Astrocyte (in vitro differentiated cells and primary cell): Measurements from ENCODE around the gene GLCCI1. TPM values are rescaled to one million over a fixed set of nuclear protein-coding genes. Genes with fewer than 3 reads are reported as not detected.

Experiments
- DNase-seq: peaks from one replicate; pipeline ENCODE4 v3.0.0-alpha.2; 2010; ENCODE audit warnings: low read depth
- FAIRE-seq: peaks from 2 replicates; lab custom pipeline; 2011; peaks lifted over from hg19 to GRCh38; lab: Jason Lieb, UNC
- H2AFZ ChIP-seq: 2 replicates; pipeline ENCODE4 v1.6.0; 2012; ENCODE audit warnings: low read depth, low read length, inconsistent platforms
- H3K27ac ChIP-seq: 2 replicates; pipeline ENCODE4 v1.5.1; 2011; ENCODE audit warnings: low read depth, low read length, inconsistent platforms
- H3K27me3 ChIP-seq: 2 replicates; pipeline ENCODE4 v1.6.0; 2011; ENCODE audit warnings: low read length, inconsistent platforms; ENCODE audit not compliant: insufficient read depth
- H3K36me3 ChIP-seq: 2 replicates; pipeline ENCODE4 v1.5.1; 2011; ENCODE audit warnings: low read length, inconsistent platforms; ENCODE audit not compliant: insufficient read depth
- H3K4me1 ChIP-seq: 2 replicates; pipeline ENCODE4 v1.5.1; 2011; ENCODE audit warnings: low read length, inconsistent platforms; ENCODE audit not compliant: insufficient read depth
- H3K4me2 ChIP-seq: 2 replicates; pipeline ENCODE4 v1.6.0; 2012; ENCODE audit warnings: low read length, inconsistent platforms
- H3K4me3 ChIP-seq: 2 replicates; pipeline ENCODE4 v1.5.1; 2011; ENCODE audit warnings: low read depth, mild to moderate bottlenecking, low read length, inconsistent platforms; ENCODE audit not compliant: insufficient read depth
- H3K79me2 ChIP-seq: 2 replicates; pipeline ENCODE4 v1.6.0; 2012; ENCODE audit warnings: mild to moderate bottlenecking, low read length, inconsistent platforms; ENCODE audit not compliant: insufficient read depth
- H3K9ac ChIP-seq: 2 replicates; pipeline ENCODE4 v1.6.0; 2012; ENCODE audit warnings: mild to moderate bottlenecking, low read length, inconsistent platforms
- H3K9me3 ChIP-seq: 2 replicates; pipeline ENCODE4 v1.5.1; 2012; ENCODE audit warnings: low read depth, mild to moderate bottlenecking, low read length, inconsistent platforms; ENCODE audit not compliant: insufficient read depth
- H4K20me1 ChIP-seq: 2 replicates; pipeline ENCODE4 v1.6.0; 2012; ENCODE audit warnings: low read length, inconsistent platforms; ENCODE audit not compliant: insufficient read depth
- H3K27ac Mint-ChIP-seq: one replicate; pipeline ENCODE4 v1.8.0; 2021; ENCODE audit warnings: mild to moderate bottlenecking, mixed read lengths; ENCODE audit not compliant: unreplicated experiment
- H3K27me3 Mint-ChIP-seq: one replicate; pipeline ENCODE4 v1.8.0; 2021; ENCODE audit warnings: low read depth, mixed read lengths; ENCODE audit not compliant: unreplicated experiment
- H3K36me3 Mint-ChIP-seq: one replicate; pipeline ENCODE4 v1.8.0; 2021; ENCODE audit warnings: low read depth, mixed read lengths; ENCODE audit not compliant: unreplicated experiment
- H3K4me1 Mint-ChIP-seq: one replicate; pipeline ENCODE4 v1.8.0; 2021; ENCODE audit warnings: low read depth, mixed read lengths; ENCODE audit not compliant: unreplicated experiment
- H3K4me3 Mint-ChIP-seq: one replicate; pipeline ENCODE4 v1.8.0; 2021; ENCODE audit warnings: mild to moderate bottlenecking, moderate library complexity, mixed read lengths; ENCODE audit not compliant: unreplicated experiment
- H3K9me3 Mint-ChIP-seq: one replicate; pipeline ENCODE4 v1.8.0; 2021; ENCODE audit warnings: mild to moderate bottlenecking, mixed read lengths; ENCODE audit not compliant: unreplicated experiment
- CTCF ChIP-seq: IDR thresholded peaks from 2 replicates; pipeline ENCODE4 v1.5.1; 2011; ENCODE audit warnings: low read depth, mild to moderate bottlenecking, inconsistent platforms, low read length, moderate library complexity; ENCODE audit not compliant: insufficient read depth
- EZH2 ChIP-seq: IDR thresholded peaks from 2 replicates; pipeline ENCODE4 v1.6.1; 2012; ENCODE audit warnings: mild to moderate bottlenecking, low read length, inconsistent platforms; ENCODE audit not compliant: insufficient read depth
- total RNA-seq: library from RNA; stranded (reverse); gene quantifications from 2 replicates; pipeline ENCODE4 v1.2.1, GENCODE V29; 2021

GLCCI1 gene
- total RNA-seq, 1 donor from 2014 or later = 24.2 TPM

- H3K9me3 ChIP-seq = no peaks in the 10 kb centered on the region
- no peaks in the 10 kb centered on the region for H3K4me1 ChIP-seq
- H3K4me3 ChIP-seq = no peak overlapping the region
- H3K36me3 ChIP-seq = no peaks in the 10 kb centered on the region
- no peaks in the 10 kb centered on the region for H3K27me3 ChIP-seq
- H3K4me3 Mint-ChIP-seq = no peak overlapping the region
- TF ChIP-seq EZH2 (no peak), CTCF (no peak)
- no peak overlapping the region for H2AFZ ChIP-seq
- H3K4me2 ChIP-seq = no peak overlapping the region
- H4K20me1 ChIP-seq = no peaks in the 10 kb centered on the region
- H3K27me3 Mint-ChIP-seq = no peaks in the 10 kb centered on the region
- peaks cover 6% of the 10 kb centered on the region for H3K9me3 Mint-ChIP-seq
- H3K9ac ChIP-seq = no peak overlapping the region
- DNase-seq (no peak), FAIRE-seq (no peak)
- no peaks in the 10 kb centered on the region for H3K79me2 ChIP-seq
- H3K36me3 Mint-ChIP-seq = no peaks in the 10 kb centered on the region
- H3K27ac ChIP-seq = no peak overlapping the region
- no peak overlapping the region for H3K27ac Mint-ChIP-seq
- H3K4me1 Mint-ChIP-seq = peaks cover 5% of the 10 kb centered on the region
Measured at GRCh38 chr7:8128449-8129317, 160.1 kb downstream of the GLCCI1 start.

GRCh38 chr7:8129318-8129659 lies 160.7 kb downstream of the GLCCI1 start:
- Histone ChIP-seq H3K27ac (no peak overlapping the region), H2AFZ (no peak overlapping the region), H3K4me2 (no peak overlapping the region), H3K79me2 (no peaks in the 10 kb centered on the region), H3K9me3 (no peaks in the 10 kb centered on the region), H3K36me3 (no peaks in the 10 kb centered on the region), H3K4me1 (no peaks in the 10 kb centered on the region), H3K9ac (no peak overlapping the region), H3K27me3 (no peaks in the 10 kb centered on the region), H3K4me3 (no peak overlapping the region), H4K20me1 (no peaks in the 10 kb centered on the region)
- no peak for DNase-seq
- Mint-ChIP-seq H3K27me3 (no peaks in the 10 kb centered on the region), H3K4me3 (no peak overlapping the region), H3K27ac (no peak overlapping the region), H3K9me3 (peaks cover 6% of the 10 kb centered on the region), H3K36me3 (no peaks in the 10 kb centered on the region), H3K4me1 (peaks cover 11% of the 10 kb centered on the region)
- TF ChIP-seq CTCF = no peak
- TF ChIP-seq EZH2 = no peak
- no peak for FAIRE-seq

GRCh38 chr7:8130663-8131062 lies 162.1 kb downstream of the GLCCI1 start:
- no peak overlapping the region for H3K27ac Mint-ChIP-seq
- H3K4me2 ChIP-seq = no peak overlapping the region
- no peaks in the 10 kb centered on the region for H3K36me3 ChIP-seq
- TF ChIP-seq CTCF = no peak
- no peak for TF ChIP-seq EZH2
- H3K4me1 ChIP-seq = no peaks in the 10 kb centered on the region
- no peak overlapping the region for H3K4me3 ChIP-seq
- H3K79me2 ChIP-seq = no peaks in the 10 kb centered on the region
- no peak overlapping the region for H2AFZ ChIP-seq
- H4K20me1 ChIP-seq = no peaks in the 10 kb centered on the region
- peaks cover 13% of the 10 kb centered on the region for H3K4me1 Mint-ChIP-seq
- H3K36me3 Mint-ChIP-seq = no peaks in the 10 kb centered on the region
- no peaks in the 10 kb centered on the region for H3K9me3 Mint-ChIP-seq
- H3K27ac ChIP-seq = no peak overlapping the region
- no peaks in the 10 kb centered on the region for H3K27me3 ChIP-seq
- no peaks in the 10 kb centered on the region for H3K27me3 Mint-ChIP-seq
- no peaks in the 10 kb centered on the region for H3K9me3 ChIP-seq
- FAIRE-seq (no peak), DNase-seq (no peak)
- H3K9ac ChIP-seq = no peak overlapping the region
- no peak overlapping the region for H3K4me3 Mint-ChIP-seq
